ENCODE results near the gene GANC.
A peak's percentile ranks its signal among the peaks of the same experiment; 100 is the strongest.

The GANC gene

GRCh38 chr15:42348083-42348482 is 75.1 kb downstream of the GANC start:
- no peak for DNase-seq

DNA sequence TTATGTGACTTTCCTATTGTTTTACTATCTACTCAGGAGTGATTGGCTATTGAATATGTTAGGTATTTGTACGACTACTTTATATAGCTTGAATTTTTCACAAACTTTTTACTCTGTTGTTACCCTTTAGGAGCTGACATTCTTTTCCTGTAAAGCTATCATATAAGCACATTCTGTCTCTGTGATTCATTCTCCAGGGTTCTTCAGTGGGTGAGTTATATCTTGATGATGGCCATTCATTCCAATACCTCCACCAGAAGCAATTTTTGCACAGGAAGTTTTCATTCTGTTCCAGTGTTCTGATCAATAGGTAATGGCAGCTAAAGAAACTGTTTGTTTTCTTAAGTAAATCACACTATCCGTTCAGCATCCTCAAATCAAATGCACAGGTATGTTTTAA is 76.2 kb downstream of the GANC start:
- no peak for DNase-seq

DNA sequence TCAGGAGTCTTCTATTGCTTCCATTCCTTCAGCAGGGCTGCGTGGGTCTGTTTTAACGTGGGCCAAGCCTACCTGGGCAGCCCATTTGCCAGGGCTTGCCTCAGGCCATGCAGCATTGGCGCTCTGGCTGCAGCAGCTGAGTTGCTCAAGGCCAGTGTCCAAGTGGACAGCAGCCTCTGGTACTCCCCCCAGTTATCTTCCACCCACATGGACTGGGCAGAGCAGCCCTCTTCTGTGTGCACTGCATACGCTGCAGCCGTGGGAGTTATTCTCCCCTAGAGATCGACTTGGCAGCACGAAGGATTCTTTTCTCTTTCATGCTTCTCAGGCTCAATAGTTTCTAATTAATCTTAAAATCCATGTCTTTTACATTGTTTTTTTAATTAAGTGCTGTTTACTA is 79.4 kb downstream of the GANC start:
- no peak for DNase-seq

- no peak for DNase-seq
Measured at GRCh38 chr15:42353061-42353460, 80.1 kb downstream of the GANC start.

DNA sequence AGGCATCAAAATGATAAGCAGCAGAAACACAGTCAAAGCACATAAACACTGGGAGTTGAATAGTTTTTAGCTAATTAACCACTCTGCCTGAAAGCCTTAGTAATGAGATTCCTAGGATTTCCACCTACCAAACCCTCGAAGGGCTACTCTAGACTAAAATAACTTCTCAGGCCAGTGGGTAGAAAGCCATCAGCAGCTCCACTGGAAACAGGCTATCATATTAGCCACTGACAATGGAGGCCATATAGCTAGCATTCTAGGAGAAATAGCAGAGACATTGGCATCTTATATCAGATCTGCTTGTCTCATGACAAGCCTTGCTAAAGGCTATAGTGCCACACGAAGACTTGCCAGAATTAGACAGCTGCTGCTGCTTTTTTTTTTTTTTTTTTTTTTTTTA is 81.8 kb downstream of the GANC start:
- DNase-seq = no peak

GRCh38 chr15:42355291-42355690 is 82.3 kb downstream of the GANC start:
- no peak for DNase-seq

DNA sequence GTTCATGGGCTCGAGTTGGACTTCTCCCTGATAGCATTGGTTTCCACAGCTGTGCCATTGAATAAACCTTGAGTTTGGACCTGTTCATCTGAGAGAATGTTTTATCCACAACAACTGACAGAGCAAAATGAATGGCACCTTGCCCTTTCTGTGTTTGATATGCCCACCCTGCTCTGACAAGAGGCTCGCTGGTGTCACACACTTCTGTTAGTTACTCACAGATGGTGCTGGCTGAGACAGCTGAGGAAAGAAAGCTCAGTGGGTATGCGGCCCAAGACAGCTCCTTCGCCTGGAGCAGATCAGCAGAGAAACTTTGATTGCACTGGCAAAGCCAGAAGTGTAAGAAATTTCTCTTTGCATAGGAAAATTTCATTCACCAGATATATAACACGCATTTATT is 83.8 kb downstream of the GANC start:
- no peak for DNase-seq

DNA sequence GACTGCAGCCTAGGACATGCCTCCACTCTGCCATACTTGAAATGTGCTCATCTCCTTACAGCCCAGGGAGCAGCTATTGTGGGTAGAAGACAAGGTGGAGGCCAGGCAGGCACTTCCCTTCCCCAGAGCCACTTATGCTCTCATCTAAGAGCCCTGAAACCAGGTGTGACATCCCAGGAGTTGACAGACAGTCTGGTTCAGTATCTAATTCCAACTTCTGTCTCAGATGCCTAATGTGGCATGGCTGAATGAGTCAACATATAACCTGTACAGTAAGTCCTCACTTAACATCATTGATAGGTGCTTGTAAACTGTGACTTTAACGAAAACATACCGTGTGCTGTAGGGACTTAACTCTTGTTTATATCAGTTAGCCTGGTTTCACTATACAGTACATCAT is 85.1 kb downstream of the GANC start:
- DNase-seq = no peak

GRCh38 chr15:42359249-42359648 is 86.2 kb downstream of the GANC start, which contains the start of gene CAPN3:
TSS of gene CAPN3 (plus strand) at chr15:42359501. CDS start at chr15:42359806, 305 bp downstream.
- no peak for DNase-seq

DNA sequence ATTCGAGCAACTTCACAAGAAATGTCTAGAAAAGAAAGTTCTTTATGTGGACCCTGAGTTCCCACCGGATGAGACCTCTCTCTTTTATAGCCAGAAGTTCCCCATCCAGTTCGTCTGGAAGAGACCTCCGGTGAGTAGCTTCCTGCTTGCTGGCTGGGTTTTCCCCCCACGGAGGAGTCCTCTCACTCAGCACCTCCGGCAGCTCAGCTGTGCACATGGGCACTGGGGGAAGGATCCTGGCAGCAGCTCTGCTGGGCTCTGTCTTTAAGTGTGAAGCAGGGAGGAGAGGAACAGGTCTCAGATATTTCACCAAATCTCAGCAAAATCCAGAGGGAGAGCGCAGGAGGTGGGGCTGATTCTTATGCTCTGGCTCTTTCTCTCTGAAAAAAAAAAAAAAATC is 87.0 kb downstream of the GANC start:
- DNase-seq = no peak

DNA sequence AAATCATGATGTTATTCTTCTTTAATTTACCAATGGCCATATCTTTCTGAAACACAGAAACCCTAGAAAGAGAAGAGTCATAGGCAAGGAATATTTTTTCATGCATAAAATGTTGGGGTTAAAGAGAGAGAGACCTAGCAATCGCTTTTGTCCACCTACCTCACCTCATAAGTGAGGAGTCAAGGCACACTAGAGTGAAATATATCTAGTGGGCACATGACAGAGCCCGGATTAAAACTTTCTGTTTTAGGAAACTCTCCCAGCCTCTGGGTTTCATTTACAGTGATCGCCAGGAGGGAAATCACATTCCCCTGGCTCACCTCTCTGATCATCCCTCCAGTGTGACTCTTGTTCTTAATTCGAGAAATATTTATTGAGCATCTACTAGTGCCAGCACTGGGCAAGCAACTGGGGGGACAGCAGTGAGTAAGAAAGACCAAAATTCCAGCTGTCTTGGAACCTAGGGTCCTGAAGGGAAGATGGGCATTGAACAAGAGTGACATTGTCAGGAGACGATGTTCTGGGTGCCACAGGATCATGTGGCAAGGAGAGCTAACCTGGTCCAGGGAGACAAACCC is 87.6 kb downstream of the GANC start:
- no peak for DNase-seq

DNA sequence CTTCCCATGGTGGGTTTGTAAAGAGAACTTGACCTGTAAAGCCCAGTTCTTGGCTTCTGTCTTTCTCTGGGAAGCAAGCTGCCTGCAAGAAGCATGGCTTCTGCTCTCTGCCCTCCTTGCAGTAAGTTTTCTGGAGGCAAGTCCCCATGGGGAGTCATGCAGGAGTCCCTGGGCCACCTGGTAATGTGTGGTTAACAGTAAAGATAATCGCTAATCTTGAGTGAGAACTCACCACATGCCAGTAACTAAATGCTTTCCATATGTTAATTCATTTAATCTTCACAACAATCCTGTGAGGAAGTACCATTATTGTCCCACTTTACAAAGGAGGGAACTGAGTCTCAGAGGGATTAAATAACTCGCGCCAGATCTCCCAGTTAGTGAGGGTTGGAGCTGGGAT is 90.5 kb downstream of the GANC start:
- DNase-seq = no peak

DNA sequence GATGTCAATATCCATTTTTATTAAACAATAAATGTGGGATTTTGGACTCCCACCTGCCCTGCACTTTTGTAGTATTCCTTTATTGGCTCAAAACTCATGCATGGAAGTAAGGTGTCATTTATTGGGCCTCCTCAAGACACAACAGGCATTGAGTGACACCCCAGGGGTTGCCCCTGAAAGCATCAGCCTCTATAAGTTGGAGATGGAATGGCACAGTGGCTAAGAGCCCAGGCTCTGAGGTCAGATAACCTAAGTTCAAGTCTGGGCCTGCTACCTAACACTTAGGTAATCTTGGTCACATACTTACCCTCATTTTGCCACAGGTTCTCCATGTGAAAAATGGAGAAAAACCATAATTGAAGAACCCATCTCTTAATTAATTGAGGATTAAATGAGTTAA is 90.9 kb downstream of the GANC start:
- no peak for DNase-seq

GRCh38 chr15:42364529-42364928 is 91.5 kb downstream of the GANC start:
- DNase-seq = no peak

GRCh38 chr15:42365921-42366550 is 93.0 kb downstream of the GANC start:
- no peak for DNase-seq

GRCh38 chr15:42367041-42367440 is 94.0 kb downstream of the GANC start:
- DNase-seq = peak; percentile 31

DNA sequence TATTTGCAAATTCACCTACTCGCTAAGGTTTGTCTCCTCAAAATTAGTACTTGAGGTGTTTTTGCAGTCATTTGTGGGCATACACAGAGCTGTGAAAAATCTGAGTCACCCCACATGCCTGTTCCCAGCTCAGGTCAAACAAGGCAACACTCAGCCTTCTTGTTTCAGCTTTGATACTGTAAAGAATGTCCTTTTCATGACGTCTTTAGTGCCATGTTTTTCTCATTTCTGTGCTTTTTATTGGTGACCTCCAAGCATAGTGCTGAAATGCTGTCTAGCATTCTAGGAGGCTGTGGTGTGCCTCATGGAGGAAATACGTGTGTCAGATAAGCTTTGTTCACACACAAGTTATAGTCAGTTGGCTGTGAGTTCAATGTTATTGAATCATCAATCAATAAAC is 95.1 kb downstream of the GANC start:
- DNase-seq = no peak

DNA sequence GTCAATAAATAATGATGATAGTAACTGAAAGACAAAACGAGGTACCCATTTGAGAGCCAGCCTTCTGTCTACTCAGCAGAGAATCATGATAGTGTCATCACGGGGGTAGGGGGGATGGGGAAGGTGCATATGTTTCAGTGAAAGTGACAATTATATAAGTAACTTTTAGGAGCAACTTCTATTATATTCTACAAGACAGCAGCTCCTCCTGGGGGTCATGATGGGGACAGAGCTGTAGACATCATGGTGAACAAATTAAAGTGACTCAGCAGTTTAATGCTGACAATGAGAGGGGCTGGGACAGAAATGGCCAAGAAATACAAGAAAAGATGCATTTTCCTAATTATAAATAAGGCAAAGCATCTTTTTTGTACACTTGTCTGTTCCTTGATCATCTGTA is 98.1 kb downstream of the GANC start:
- DNase-seq = no peak

GRCh38 chr15:42373274-42373673 is 100.3 kb downstream of the GANC start:
- no peak for DNase-seq

DNA sequence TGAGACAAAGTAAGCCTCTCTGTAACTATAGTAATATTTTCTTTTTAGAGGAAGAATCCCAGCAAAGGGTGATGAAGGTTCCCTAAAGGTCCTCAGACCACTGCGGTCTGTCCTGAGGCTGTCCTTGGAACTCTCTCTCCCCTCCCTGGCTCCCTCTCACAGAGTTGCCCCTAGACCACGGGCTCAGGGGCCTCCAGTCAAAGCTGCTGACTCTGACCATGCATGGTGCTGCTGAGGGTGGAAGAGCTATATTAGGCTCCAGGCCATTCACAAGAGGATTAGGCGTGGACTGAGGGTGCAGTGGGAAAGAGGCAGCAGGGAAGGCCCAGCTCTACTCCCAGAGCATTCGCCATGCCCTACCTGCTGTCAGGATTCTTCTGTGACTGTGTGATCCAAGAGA is 100.9 kb downstream of the GANC start:
- no peak for DNase-seq

DNA sequence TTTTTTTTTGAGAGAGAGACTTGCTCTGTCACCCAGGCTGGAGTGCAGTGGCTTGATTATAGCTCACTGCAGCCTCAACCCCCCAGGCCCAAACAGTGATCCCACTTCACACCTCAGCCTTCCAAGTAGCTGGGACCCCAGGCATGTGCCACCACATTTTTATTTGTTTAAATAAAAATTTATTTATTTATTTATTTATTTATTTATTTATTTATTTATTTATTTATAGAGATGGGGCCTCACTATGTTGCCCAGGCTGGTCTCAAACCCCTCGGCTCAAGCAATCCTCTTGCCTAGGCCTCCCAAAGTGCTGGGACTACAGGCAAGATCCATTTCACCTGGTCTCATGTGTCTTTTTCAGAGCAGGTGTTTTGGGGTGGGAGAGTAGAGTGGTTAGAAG is 101.8 kb downstream of the GANC start:
- no peak for DNase-seq

DNA sequence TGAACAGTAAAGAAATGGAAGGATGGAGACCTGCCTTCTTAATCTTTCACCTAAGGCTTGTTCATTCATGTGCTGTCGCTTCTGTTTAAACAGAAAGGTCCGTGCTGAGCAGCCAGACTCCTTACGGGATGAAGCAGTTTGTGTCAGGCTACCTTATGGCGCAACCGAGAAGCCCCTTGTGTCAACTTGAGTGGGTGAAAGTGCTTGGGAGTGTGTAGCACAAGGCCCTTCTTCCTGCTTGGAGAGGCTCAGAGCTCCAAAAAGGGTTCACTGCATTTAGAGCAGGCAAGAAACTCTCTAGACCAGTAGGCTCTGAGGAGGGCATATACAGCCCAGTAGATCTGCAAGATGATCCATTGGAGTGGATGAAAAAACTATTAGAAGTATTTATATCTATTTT is 102.3 kb downstream of the GANC start:
- DNase-seq = no peak

GRCh38 chr15:42375941-42376340 is 102.9 kb downstream of the GANC start:
- no peak for DNase-seq

- DNase-seq = no peak
Measured at GRCh38 chr15:42378011-42378410, 105.0 kb downstream of the GANC start.

GRCh38 chr15:42384597-42384996 is 111.6 kb downstream of the GANC start:
- DNase-seq = no peak
